ENCODE results near the gene TNC.

TNC gene

DNA sequence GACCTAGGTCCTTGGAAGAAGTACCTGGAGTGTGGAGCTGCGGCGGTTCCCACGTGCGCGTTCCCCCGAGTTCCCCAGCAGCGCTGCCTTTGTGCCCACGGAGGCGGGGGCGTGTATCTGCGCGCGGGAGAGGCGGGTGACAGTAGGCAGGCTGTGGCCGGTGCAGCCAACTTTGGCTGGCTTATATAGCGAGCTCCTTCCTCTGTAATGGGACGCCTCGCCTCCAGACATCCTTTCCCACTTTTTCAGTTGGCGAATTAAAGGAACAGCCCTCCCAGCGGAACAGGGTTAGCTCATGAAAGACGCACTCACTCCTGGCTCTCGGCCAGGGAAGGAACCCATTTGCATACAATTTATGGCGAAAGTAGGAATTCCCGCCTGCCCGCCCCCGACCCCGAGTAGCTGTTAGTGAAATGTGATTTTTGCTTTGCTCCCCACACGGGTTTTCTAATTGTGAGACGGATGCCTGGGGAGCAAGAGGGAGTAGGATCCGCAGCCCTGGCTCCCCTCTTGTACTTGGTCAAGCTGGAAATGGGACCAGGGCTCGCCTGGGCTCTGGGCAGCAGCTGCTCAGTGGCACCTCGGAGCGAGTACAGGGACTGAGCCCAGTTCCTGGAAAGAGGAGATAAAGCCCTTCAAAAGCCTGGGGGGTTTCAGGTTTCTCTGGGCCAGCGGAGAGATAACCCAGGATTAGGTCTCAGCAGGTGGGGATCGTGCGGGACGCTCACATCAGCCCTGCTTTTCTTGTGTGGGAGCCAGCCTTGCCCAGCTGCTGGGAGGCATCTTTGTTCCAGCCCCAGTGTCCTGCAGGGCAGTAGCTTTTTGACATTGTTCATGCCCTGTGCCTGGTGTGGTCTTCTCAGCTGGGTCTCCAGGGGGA lies at the start of gene TNC:
TNC (minus strand) TSS at position 159 of the 880 bp plus-strand sequence. CDS start 27,139 bp downstream, outside the sequence.
- no peak for DNase-seq

DNA sequence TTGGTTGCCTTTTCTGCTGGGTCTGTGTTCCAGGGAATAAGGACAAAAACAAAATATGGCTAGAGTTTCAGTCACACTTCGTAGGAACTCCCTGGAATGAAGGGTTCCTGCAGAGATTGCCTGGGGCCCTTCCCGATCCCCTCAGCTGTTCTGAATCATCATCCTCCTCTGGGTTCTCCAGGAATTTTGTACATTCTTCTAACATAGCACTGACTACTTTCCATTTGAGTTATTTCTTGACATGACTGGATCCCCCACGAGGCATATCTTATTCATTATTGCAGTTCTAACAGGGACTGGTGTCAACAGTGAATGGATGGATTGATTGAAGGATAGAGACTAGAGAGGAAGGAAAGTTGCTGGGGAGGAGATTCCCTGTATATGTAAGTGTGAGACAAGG lies 49.2 kb upstream of the TNC start:
- no peak for DNase-seq

DNA sequence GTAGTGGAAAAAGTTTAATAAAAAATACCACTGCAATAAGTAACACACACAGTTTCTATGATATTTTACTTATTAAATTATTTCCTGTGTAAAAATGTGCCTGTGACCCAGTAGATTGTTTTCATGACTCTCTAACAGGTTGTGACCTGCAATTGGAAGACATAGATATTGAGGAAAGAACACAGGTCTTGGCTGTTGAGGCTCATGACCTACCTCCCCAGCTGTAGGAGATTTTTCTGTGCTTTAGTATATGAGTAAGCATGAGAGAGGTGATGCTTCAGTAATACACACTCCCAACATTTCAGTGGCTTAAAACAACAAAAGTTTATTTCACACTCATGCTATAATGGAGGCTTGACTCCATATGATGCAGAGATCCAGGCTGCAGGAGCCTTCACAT lies 47.3 kb upstream of the TNC start:
- no peak for DNase-seq

DNA sequence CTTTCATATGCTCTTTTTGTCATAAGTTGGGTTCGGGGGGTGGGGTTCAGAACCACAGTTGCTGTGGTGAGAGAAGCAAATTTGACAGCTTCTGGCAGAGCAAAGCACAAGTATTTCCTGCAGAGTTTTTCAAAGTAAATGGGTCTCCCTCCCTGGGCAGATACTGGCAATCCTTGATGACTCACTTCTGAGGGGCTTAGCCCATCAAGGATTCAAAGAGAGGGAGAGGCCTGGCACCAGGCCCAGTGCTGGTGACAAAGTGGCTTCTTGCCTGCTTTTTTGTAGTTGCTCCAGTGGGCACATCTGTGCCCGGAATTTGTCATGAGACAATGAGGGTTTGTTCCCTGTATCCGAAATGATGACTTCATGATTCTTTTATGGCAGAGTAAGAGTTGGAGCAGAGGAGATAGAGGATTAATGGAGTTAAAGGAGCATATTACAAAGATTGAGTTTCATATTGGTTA lies 46.6 kb upstream of the TNC start:
- DNase-seq, result no peak

DNA sequence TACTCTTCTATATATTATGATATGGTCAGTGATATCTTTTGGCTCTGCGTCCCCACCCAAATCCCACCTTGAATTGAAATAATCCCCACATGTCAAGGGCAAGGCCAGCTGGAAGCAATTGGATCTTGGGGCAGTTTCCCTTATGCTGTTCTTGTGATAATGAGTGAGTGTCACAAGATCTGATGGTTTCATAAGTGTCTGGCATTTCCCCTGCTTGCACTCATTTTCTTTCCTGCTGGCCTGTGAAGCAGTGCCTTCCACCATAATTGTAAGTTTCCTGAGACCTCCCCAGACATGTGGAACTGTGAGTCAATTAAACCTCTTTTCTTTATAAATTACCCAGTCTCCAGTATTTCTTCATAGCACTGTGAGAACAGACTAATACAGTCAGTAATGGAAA lies 45.0 kb upstream of the TNC start:
- DNase-seq, result no peak

DNA sequence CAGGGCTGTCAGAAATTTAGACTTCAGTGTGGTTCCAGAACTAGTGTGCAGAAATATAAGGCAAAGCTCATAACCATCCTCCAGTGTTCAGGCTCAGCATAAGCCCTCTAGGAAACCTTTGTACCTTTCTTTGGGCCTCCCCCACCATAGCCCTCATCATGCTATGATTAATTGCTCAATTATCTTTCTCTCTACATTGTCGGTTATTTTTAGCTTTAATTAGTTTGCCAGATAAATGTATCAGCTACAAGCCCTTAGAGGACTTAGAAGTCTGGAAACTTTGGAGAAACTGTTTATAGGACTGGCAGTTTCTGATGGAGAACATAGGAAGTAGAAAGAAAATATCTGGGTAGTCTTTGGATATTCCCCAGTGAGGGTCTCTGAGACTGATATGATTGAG lies 43.5 kb upstream of the TNC start:
- no peak for DNase-seq

DNA sequence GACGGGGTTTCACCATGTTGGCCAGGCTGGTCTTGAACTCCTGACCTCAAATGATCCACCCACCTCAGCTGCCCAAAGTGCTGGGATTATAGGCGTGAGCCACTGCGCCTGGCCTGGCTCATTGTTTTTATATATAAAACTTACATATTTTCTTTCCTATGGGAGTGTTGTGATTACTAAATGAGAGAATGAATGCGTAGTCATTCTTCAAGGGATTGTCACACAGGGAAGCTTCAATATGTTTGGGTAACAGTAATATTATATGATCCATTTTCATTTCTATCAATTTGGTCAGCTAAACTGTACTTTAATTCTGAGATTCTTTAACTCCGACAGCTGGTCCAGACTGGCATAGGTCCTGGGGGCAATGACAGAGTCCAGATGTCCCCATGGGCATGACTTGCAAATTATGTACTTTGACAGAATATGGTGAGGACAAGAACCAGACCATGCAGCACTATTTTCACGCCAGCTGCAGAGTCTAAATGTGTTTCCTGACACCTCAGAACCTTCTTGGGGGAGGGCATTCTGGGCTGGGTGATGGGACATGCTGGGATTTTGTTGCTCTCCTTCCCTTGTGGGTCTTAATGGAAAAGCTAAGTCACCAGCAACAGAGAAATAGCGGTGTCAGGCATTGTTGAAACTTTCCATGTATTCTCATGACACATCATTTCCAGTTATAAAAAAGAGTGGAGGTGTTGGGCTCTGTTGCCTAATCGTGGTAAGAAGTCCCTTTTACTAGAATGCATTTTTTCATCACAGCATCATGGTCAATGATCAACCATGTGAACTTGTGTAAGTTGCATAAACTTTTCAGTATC lies 40.9 kb upstream of the TNC start:
- no peak for DNase-seq

DNA sequence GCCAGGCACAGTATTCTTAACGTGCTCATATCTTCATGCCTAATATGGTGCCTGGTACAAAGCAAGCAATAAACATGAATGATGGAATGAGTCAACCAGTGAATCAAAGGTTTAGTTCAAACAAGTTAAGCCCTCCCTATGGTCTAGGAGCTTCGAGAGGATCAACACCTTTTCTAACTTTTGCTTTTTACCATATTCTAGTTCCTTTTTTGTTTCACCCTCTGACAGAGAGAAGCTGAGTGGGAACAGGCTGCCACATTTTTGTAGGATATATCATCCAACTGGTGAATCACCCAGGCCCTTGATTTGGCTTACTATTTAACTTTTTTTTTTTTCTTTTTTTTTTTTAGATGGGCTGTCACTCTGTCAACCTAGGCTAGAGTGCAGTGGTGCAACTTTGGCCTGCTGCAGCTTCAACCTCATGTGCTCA lies 39.3 kb upstream of the TNC start:
- no peak for DNase-seq

DNA sequence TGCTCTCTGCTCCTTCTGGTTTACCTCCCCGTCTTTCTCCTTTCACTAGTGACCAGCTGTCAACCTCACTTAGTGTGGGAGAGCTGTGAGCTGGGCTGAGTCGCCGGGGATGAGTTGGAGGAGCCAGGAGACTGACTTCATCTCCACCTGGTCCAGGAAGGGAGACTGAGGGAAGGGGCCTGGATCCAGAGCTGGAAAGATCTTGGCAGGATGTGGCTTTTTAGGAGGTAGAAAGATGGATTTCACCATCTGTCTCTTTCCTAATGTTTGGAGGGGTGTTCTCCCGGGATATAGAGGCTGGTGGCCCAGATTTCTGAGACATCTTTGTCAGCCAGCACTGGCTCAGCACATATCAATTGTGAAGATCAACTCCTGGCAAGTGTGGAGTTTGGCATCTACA lies 37.1 kb upstream of the TNC start:
- DNase-seq, result no peak

DNA sequence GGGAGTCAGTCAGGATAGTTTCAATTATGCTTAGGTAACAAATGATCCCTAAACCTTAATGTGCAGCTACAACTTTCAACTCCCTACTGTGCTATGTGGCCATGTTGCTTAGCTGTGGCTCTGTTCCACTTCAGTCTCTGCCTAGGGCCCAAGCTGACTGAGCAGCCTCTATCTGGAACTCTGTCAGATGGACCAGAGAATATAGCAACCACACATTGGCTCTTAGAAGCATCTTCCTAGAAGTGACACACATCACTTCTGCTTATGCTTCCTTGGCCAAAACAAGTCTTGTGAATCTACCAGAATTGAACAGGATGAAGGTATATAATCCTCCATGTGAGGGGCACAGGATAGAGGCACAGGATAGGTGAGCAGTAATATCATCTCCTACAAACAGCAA lies 36.7 kb upstream of the TNC start:
- no peak for DNase-seq

DNA sequence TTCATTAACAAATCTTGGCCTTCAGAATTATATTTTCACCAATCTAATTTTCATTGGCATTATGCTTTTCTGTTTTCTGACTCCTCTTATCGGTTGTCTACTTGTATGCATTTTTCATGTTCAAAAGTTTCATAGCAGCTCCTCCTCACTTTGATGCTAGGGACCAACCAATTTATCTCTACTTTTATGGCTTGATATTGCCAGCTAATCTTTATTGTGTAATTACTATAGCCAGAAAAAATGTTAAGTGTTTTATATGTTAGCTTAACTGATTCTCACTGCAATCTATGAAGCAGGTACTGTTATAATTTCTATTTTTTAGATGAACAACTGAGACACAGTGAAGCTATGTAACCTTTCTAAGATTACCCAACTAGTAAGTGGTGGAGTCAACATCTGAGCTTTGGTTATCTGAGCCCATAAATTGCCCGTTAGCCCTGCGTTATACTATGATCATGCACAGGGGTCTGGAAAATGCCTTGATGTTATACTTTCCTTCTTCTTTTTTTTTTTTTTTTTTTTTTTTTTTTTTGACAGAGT lies 34.4 kb upstream of the TNC start:
- DNase-seq, result no peak

DNA sequence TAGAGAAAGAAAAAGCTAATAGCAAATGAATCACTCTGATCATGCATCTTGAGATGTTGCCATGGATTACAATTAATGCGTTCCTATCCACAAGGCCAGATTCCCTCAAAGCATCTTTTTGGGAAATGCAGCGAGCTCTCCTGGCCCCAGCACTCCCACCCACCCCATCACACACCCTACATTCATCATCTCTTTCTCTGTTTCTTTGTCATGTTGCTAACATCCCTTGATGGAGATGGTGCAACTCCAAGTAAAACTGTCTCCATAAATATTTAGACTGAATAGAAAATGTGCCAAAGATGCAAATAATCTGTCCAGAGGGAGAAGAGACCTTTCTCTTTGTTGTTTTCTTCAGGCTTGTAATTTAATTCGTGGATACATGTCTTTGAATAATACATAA lies 30.8 kb upstream of the TNC start:
- DNase-seq, result no peak

DNA sequence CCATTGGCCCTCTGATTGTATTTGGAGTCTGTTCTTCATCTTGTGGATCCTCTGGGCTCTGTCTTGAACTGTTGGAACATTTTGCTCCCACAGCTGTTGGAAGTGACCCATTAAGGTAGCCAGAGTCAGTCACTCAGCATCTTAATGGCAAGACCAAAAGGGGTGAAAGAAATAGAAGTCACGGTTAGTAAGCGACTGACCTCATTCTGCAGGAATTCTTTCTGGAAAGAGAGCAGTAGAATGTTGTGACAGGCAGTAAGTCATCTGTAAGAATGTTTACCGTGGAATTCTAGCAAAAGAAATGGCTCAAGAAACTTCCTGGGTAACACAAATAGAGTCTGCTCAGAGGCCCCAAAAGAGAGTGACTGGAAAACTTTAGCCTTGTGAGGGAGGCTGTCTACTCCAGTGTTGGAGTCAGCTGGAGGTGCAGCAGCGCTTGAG lies 28.6 kb upstream of the TNC start:
- DNase-seq, result no peak

DNA sequence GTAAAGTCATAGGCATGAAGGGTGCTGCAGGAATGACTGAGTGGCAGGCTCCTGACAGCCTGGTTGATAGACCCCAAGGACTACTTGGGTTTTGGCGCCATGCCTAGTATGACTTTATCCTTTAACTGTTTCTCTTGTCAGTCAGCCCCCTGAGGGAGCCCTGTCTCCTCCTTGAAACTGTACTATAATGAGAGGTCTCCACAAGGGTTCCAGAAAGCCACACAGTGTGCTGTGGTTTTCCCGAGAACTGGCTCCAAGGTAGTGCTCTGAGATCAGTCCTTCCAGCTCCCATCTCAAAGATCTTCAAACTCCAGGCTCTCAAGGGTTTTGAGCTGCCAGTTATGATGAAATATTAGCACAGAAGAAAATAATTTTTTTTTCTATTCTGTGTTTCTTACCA lies 26.7 kb upstream of the TNC start:
- no peak for DNase-seq

DNA sequence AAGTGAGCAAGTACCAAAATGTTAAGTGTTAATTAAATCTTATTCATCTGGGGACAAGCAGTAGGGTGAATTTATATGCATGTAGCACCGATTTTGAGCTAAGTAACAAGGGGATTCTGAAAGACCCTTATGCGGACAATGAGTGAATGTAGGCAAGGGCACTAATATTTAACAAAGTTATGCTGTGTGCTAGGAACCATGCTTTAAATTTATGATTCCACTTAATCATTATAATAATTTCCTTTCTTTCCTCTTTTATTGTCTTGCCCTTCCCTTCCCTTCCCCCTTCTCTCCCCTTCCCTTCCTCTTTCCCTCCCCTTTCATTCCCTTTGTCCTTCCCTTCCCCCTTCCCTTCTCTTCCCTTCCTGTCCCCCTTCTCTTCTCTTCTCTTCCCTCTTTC lies 25.7 kb upstream of the TNC start:
- no peak for DNase-seq

DNA sequence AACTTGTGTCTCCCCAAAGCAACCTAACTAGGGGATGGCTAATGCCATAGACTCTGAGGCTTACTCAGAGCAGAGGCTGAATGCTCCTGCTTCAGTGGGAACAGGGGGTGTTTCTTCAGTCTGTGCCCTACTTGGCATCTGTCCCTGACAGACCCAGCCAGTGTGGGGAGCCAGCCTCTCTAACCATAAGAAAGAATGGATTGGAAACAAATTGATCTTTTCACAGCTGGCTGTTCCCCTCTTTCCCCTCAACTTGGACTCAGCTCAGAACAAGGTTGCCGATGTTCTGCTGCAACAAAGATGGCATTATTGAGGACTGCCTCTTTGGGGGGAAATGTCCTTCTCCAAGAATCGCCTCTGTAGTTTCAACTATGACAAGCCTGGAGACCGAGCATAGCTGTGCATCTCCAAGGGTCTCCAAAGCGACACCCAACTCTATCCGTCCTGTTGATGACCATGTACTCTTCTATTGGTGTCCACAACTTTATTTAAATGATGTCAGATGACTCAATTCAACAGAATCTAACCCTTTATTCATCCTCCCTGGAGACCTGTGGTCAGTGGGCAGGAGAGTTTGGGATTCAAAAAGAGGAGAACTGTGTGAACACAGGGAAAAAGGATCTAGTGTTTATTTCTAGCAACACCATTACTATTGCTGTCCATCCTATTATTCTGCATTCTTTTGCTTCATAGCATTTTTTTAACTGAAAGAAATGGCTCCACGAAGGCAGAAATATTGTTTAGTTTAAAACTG lies 24.7 kb upstream of the TNC start:
- DNase-seq, result no peak

DNA sequence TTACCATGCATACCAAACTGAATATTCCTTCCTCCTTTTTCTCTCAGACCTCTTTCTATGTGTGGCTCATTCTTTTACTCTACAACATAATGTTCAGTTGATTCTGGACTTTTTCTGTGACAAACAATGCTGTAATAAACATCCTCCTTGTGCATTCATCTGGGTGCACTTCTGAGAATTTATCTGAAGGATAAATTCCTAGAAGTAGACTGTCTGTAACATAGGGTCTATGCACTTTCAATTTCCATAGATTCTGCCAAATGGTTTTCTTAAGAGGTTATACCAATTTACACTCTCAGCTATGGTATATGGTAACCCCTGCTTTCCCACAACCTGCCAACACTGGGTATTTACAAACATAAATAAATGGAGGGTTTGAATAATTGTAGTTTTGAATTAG lies 24.1 kb upstream of the TNC start:
- DNase-seq, result no peak

DNA sequence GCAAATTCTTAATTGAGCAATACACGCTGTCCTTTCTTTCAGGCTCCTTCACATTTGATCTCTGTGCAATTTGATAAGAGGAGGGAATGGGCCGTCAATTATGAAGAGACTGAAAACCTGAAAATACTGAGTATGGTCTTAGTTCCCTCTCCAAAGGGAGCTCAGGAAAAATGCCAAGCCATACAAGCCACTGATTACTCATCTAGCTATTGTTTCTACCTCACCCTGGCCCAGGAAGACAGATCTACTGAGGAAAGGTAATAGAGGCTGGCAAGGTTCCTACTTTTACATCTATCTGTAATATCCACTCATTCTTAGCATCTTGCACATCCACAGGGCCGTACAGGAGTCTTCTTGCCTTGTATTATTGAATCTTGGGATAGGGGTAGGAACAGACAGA lies 23.7 kb upstream of the TNC start:
- no peak for DNase-seq

DNA sequence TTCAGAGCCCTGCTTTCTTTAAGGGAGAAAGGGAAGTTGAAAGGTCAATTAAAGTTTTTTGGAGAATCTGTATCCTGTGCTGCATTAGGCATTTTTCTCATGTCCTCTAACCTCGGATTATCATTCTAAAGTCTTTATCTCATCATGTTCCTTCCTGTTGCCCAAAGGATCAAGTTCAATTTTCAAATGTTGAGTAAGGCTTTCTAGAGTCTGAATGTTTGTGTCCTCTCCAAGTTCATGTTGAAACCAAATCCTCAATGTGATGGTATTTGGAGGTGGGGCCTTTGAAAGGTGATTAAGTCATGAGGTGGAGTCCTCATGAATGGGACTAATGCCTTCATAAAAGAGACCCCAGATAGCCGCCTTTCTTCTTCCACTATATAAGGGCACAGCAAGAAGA lies 20.2 kb upstream of the TNC start:
- DNase-seq, result no peak

DNA sequence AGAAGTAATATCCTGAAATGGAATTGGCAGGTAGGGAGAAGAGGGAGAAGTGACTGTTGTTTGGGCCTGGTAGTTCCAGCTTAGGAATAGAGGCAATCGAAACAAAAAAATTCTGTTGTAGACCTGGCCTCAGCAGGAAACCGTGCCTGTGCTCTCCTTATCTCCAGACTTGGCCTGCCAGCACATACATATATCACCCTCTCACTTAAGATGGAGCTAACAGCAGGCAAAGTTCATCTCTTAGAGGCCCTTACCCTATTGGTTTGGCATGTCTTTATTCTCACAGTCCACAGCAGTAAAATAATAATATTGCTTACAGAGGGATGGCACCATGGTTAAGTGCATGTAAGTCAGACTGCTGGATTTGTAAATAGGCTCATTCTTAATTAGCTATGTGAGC lies 19.6 kb upstream of the TNC start:
- DNase-seq, result no peak

DNA sequence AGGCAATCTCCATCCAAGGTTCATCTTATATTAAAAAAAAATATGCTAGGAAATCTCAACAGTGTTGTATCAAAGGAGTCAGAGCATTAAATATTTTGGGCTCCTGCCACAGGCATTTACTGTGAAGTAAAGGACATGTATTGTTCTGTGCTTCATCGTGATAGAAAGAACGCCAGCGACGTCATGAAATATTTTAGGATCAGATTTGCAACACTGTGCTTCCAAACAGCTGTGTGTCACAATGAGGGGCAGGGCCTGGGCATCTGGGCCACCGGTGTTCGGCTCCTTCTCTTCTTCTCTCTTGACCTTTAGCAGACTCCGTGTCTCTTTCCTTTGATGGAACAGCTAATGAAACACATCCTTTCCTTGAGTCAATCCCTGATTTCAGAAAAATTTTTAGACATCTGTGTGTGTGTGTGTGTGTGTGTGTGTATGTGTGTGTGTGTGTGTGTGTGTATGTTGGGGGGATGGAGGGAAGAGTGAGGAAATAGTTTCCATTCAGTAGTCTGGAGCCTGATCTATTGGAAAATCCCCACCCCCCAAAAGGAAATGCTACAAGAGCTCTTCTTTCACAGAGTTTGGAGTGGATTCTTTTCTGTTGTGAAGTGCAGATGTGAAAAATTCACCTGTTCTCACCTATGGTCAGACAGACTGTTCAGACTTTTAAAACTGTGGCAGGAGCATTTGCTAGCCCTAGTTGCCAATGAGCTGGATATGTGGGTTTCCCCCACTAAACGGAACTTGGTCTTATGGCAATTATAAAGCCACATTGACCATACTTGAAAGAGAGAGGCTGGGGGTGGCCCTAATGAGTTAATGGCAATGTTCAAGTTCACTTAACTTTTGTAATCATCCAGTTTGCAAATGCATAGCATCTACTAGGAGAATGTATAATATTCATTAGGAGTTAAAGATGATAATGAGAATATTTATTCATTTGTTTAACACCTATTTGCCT lies 18.1 kb upstream of the TNC start:
- no peak for DNase-seq

DNA sequence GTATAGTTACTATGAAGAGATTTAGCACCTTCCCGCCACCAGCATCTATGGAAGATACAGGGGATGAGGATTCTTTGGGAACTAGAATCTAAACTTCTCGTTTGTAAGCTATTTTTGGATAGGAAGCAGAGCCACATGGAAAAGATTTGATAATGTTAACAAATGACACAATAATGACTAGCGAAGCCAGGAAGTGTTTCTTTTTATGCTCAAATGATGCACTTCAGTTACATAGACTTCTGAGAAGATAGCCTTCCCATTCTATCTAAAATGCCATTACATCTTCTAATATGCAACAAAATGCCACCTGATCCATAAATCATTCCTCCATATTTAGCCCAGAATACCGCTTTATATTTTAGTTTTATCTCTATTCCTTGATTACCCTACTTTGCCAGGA lies 17.0 kb upstream of the TNC start:
- no peak for DNase-seq

Measured in activated CD4-positive, alpha-beta T cell treated with anti-CD3 and anti-CD28 coated beads, Interleukin-2, Interleukin-6, amounts not matched to agents 100 ng/mL and 50 ng/mL, durations not matched to agents 16 hours and 8 hours (primary cell).